Kidney (tissue), 14 donors: ENCODE results near the gene FGB. TPM values are rescaled to one million over a fixed set of nuclear protein-coding genes. Genes with fewer than 3 reads are reported as not detected.

Source experiments
- DNase-seq, 5 donors: peaks; one replicate each; pipeline ENCODE4 v3.0.0-alpha.2; 2013 to 2020
- FAIRE-seq: peaks from 2 replicates; lab custom pipeline; 2012; peaks lifted over from hg19 to GRCh38; lab: Jason Lieb, UNC
- H3K27ac ChIP-seq, 2 donors: one replicate each; pipeline ENCODE4 v1.7.0; 2013; ENCODE audit warnings: low read depth in 2 of 2, low read length in 2 of 2, inconsistent platforms in 1 of 2
- H3K27me3 ChIP-seq: one replicate; pipeline ENCODE4 v1.7.1; 2013; ENCODE audit warnings: low read length, inconsistent platforms; ENCODE audit not compliant: control insufficient read depth, insufficient read depth
- H3K36me3 ChIP-seq, 3 donors: one replicate each; pipeline versions ENCODE4 v1.7.0 to v1.7.1; 2013; ENCODE audit warnings: low read length in 3 of 3, control low read depth in 1 of 3, inconsistent platforms in 1 of 3; ENCODE audit not compliant: insufficient read depth in 3 of 3, control insufficient read depth in 2 of 3
- H3K4me1 ChIP-seq, 3 donors: one replicate each; pipeline versions ENCODE4 v1.7.0 to v1.7.1; 2013; ENCODE audit warnings: low read length in 3 of 3, inconsistent platforms in 1 of 3, low read depth in 1 of 3; ENCODE audit not compliant: control insufficient read depth in 2 of 3, insufficient read depth in 2 of 3
- H3K4me3 ChIP-seq, 3 donors: one replicate each; pipeline versions ENCODE4 v1.7.0 to v1.8.1; 2013; ENCODE audit warnings: low read length in 3 of 3, control low read depth in 1 of 3, inconsistent platforms in 1 of 3
- H3K9ac ChIP-seq, 3 donors: one replicate each; pipeline versions ENCODE4 v1.7.0 to v1.7.1; 2013; ENCODE audit warnings: low read length in 3 of 3, control low read depth in 1 of 3, inconsistent platforms in 1 of 3
- H3K9me3 ChIP-seq, 3 donors: one replicate each; pipeline versions ENCODE4 v1.7.0 to v1.7.1; 2013; ENCODE audit warnings: low read length in 3 of 3, control low read depth in 1 of 3, inconsistent platforms in 1 of 3; ENCODE audit not compliant: control insufficient read depth in 2 of 3, insufficient read depth in 1 of 3
- CTCF ChIP-seq: IDR thresholded peaks from 3 replicates; pipeline ENCODE4 v1.5.1; 2012; ENCODE audit warnings: mild to moderate bottlenecking, moderate library complexity, borderline replicate concordance; ENCODE audit not compliant: insufficient read depth; ENCODE audit errors: extremely low read depth
- intact Hi-C: fragments of 100-400 bp; cut with DNase I; formaldehyde crosslinking; loops from one replicate; pipeline ENCODE4 v1.11.1; 2022
- polyA plus RNA-seq: library from polyadenylated mRNA; stranded (reverse); fragments of 350-450 nt; fragmentation: Illumina TruSeq; extraction: RNeasy Lipid Tissue Mini Kit (QIAGEN cat#74804); gene quantifications from one replicate; pipeline ENCODE4 v1.2.3, GENCODE V29; 2014; ENCODE audit warnings: low read depth, low replicate concordance; ENCODE audit not compliant: insufficient read depth
- total RNA-seq: library from RNA; stranded (reverse); fragmentation: NEBNext Ultra II Directional; extraction: Animal tissue kit (Norgen Biotek cat#: 25700); gene quantifications from one replicate; pipeline ENCODE4 v1.2.1, GENCODE V29; 2021
- donor health status: control.
- donor health status: control.
- donor health status: control.
- donor health status: control.
- donor health status: control.
- donor health status: DM: yes; HTN: yes; CAD: no.
- donor health status: Normal renal cell carcinoma (clear cell type).

The FGB gene
- total and polyA plus RNA-seq, 2 donors from 2014 or later: 23.5 to 42.5 TPM

- FAIRE-seq (no peak), DNase-seq (no peak)
- intact Hi-C loops: no loop called here
- no peaks in the 10 kb centered on the region for H3K4me1 ChIP-seq
- no peak overlapping the region for H3K9ac ChIP-seq
- H3K27ac ChIP-seq: no peak overlapping the region
- H3K36me3 ChIP-seq: no peaks in the 10 kb centered on the region
- H3K27me3 ChIP-seq: no peaks in the 10 kb centered on the region
- no peaks in the 10 kb centered on the region for H3K9me3 ChIP-seq
- TF ChIP-seq CTCF: no peak
- H3K4me3 ChIP-seq: no peak overlapping the region
Measured at GRCh38 chr4:154603033-154603943, 40.5 kb downstream of the FGB start.

DNA sequence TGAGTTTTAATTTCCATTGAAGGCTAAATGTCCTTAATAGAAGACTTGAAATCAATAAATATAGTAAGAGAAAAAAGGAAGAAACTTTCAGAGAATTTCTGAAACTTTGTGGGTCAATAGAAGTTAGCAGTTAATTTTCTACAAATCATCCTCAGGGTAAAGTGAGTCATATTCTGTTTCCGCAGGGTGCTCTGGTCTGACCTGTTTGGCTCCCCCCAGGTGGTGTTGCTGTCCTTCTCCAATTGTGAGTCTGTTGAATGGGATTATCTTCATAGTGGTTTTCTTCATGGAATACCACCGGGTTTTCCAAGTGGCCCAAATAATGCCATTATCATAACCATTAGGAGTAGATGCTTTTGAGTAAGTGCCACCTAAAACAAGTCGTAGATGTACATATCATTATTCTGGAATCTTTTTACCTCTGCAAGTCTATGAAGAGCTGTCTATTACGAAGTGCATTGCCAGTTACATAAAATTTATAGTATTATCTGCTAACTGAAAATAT, 41.9 kb downstream of the FGB start:
- H3K27ac ChIP-seq: no peak overlapping the region
- no peaks in the 10 kb centered on the region for H3K9me3 ChIP-seq
- DNase-seq (no peak), FAIRE-seq (no peak)
- no peak for TF ChIP-seq CTCF
- no peaks in the 10 kb centered on the region for H3K36me3 ChIP-seq
- H3K27me3 ChIP-seq: no peaks in the 10 kb centered on the region
- H3K9ac ChIP-seq: no peak overlapping the region
- intact Hi-C loops: no loop called here
- no peak overlapping the region for H3K4me3 ChIP-seq
- H3K4me1 ChIP-seq: no peaks in the 10 kb centered on the region

- Histone ChIP-seq H3K27me3 (no peaks in the 10 kb centered on the region), H3K9me3 (no peaks in the 10 kb centered on the region), H3K4me1 (no peaks in the 10 kb centered on the region), H3K36me3 (no peaks in the 10 kb centered on the region), H3K4me3 (no peak overlapping the region), H3K27ac (no peak overlapping the region), H3K9ac (no peak overlapping the region)
- DNase-seq: no peak
- intact Hi-C loops: no loop called here
- TF ChIP-seq CTCF: no peak
- FAIRE-seq: no peak
Measured at GRCh38 chr4:154606728-154607723, 44.2 kb downstream of the FGB start.
